WTC11 (cell line): Measurements from ENCODE around the gene RGS2. TPM values are rescaled to one million over a fixed set of nuclear protein-coding genes. Genes with fewer than 3 reads are reported as not detected.

Source experiments
- ATAC-seq: fragments of 200-7000 bp; cut with Tn5 transposase; 2 replicates; pipeline ENCODE4 v1.10.0; 2021; ENCODE audit warnings: mild to moderate bottlenecking, moderate library complexity
- CTCF ChIA-PET: fragments of 300-600 bp; sonication (Branson Sonifier 250); formaldehyde crosslinking; loops from one replicate; lab custom pipeline; 2021; ENCODE audit warnings: antibody characterized with exemption; lab: Charles Lee
- POLR2A ChIA-PET: fragments of 350-600 bp; sonication (Branson Sonifier 250); formaldehyde crosslinking; loops from one replicate; lab custom pipeline; 2021; ENCODE audit warnings: antibody characterized with exemption; lab: Charles Lee
- DNase-seq: peaks from one replicate; pipeline ENCODE4 v3.0.0; 2021; ENCODE audit warnings: low spot score
- H3K27ac Mint-ChIP-seq: 2 replicates; pipeline ENCODE4 v1.8.0; 2021; ENCODE audit warnings: mixed read lengths
- H3K27me3 Mint-ChIP-seq: 2 replicates; pipeline ENCODE4 v1.8.0; 2021; ENCODE audit warnings: low read depth, mild to moderate bottlenecking, moderate library complexity, mixed read lengths
- H3K36me3 Mint-ChIP-seq: 2 replicates; pipeline ENCODE4 v1.8.0; 2021; ENCODE audit warnings: mixed read lengths
- H3K4me1 Mint-ChIP-seq: 2 replicates; pipeline ENCODE4 v1.8.0; 2022; ENCODE audit warnings: mixed read lengths
- H3K4me3 Mint-ChIP-seq: 2 replicates; pipeline ENCODE4 v1.8.0; 2021; ENCODE audit warnings: mild to moderate bottlenecking, moderate library complexity, mixed read lengths
- H3K9me3 Mint-ChIP-seq: 2 replicates; pipeline ENCODE4 v1.8.0; 2021; ENCODE audit warnings: mixed read lengths
- ATF3 ChIP-seq: sonication (generic); formaldehyde crosslinking; conservative IDR thresholded peaks from 2 replicates; pipeline ENCODE4 v1.8.1; 2022; ENCODE audit warnings: mild to moderate bottlenecking, missing genetic modification reagents
- ATF6 ChIP-seq: sonication (generic); formaldehyde crosslinking; IDR thresholded peaks from 2 replicates; pipeline ENCODE4 v1.8.1; 2023; ENCODE audit warnings: mild to moderate bottlenecking, missing genetic modification reagents
- CREM ChIP-seq: sonication (generic); formaldehyde crosslinking; IDR thresholded peaks from 2 replicates; pipeline ENCODE4 v1.8.1; 2022; ENCODE audit warnings: mild to moderate bottlenecking, missing genetic modification reagents, moderate library complexity
- ERG ChIP-seq: fragments of 250-450 bp; sonication (Bioruptor Pico); IDR thresholded peaks from 2 replicates; pipeline ENCODE4 v1.8.0; 2021; ENCODE audit warnings: mild to moderate bottlenecking
- ETV6 ChIP-seq: sonication (generic); formaldehyde crosslinking; IDR thresholded peaks from 2 replicates; pipeline ENCODE4 v1.8.1; 2022; ENCODE audit warnings: mild to moderate bottlenecking, missing genetic modification reagents
- IRF1 ChIP-seq: sonication (generic); formaldehyde crosslinking; IDR thresholded peaks from 2 replicates; pipeline ENCODE4 v1.8.0; 2023; ENCODE audit warnings: missing genetic modification reagents
- NFATC4 ChIP-seq: fragments of 250-450 bp; sonication (Bioruptor Pico); IDR thresholded peaks from 2 replicates; pipeline ENCODE4 v1.9.0; 2021; ENCODE audit warnings: mild to moderate bottlenecking
- SMAD3 ChIP-seq: sonication (generic); formaldehyde crosslinking; IDR thresholded peaks from 2 replicates; pipeline ENCODE4 v1.8.0; 2022; ENCODE audit warnings: missing genetic modification reagents, mild to moderate bottlenecking, borderline replicate concordance
- SMAD4 ChIP-seq: sonication (generic); formaldehyde crosslinking; IDR thresholded peaks from 2 replicates; pipeline ENCODE4 v1.8.0; 2022; ENCODE audit warnings: mild to moderate bottlenecking, missing genetic modification reagents
- TEAD4 ChIP-seq: sonication (generic); formaldehyde crosslinking; IDR thresholded peaks from 2 replicates; pipeline ENCODE4 v1.8.0; 2022; ENCODE audit warnings: mild to moderate bottlenecking, missing genetic modification reagents
- USF1 ChIP-seq: sonication (generic); formaldehyde crosslinking; IDR thresholded peaks from 2 replicates; pipeline ENCODE4 v1.8.0; 2022; ENCODE audit warnings: mild to moderate bottlenecking, missing genetic modification reagents
- ZBTB21 ChIP-seq: sonication (generic); formaldehyde crosslinking; IDR thresholded peaks from 2 replicates; pipeline ENCODE4 v1.8.1; 2023; ENCODE audit warnings: mild to moderate bottlenecking, missing genetic modification reagents, borderline replicate concordance
- ZNF281 ChIP-seq: sonication (generic); formaldehyde crosslinking; IDR thresholded peaks from 2 replicates; pipeline ENCODE4 v1.8.0; 2023; ENCODE audit warnings: mild to moderate bottlenecking, missing genetic modification reagents
- ZNF396 ChIP-seq: fragments of 250-450 bp; sonication (Bioruptor Pico); IDR thresholded peaks from 2 replicates; pipeline ENCODE4 v1.8.0; 2021; ENCODE audit warnings: mild to moderate bottlenecking, moderate library complexity, borderline replicate concordance
- ZNF416 ChIP-seq: fragments of 250-450 bp; sonication (Bioruptor Pico); IDR thresholded peaks from 2 replicates; pipeline ENCODE4 v1.9.0; 2021; ENCODE audit warnings: mild to moderate bottlenecking, inconsistent platforms
- total RNA-seq: library from RNA; stranded (reverse); gene quantifications from 3 replicates; pipeline ENCODE4 v1.2.3, GENCODE V29; 2021

Gene RGS2
- total RNA-seq, 1 experiment from 2014 or later = 13.1 TPM

GRCh38 chr1:192835116-192835515 is 26.3 kb downstream of the RGS2 start:
- H3K27me3 Mint-ChIP-seq = no peaks in the 10 kb centered on the region
- H3K4me1 Mint-ChIP-seq = peaks cover 49% of the 10 kb centered on the region
- DNase-seq (no peak), ATAC-seq (no peak)
- CTCF ChIA-PET = no interaction called here
- no peak overlapping the region for H3K27ac Mint-ChIP-seq
- POLR2A ChIA-PET = no interaction called here
- TF ChIP-seq ZBTB21 (CRISPR knock-in tag) (no peak), ZNF396 (CRISPR knock-in tag) (no peak), SMAD3 (CRISPR knock-in tag) (no peak), ERG (CRISPR knock-in tag) (no peak), ZNF416 (CRISPR knock-in tag) (no peak), CREM (CRISPR knock-in tag) (no peak), IRF1 (CRISPR knock-in tag) (no peak), ATF3 (no peak), ATF6 (CRISPR knock-in tag) (no peak), TEAD4 (CRISPR knock-in tag) (no peak), ETV6 (no peak), NFATC4 (CRISPR knock-in tag) (no peak), SMAD4 (CRISPR knock-in tag) (no peak)
- no peaks in the 10 kb centered on the region for H3K36me3 Mint-ChIP-seq
- no peak overlapping the region for H3K4me3 Mint-ChIP-seq
- H3K9me3 Mint-ChIP-seq = 0 out of 2 replicates have a peak, but pooled peaks cover 3% of the 10 kb centered on the region

- H3K4me3 Mint-ChIP-seq = peak overlapping the region; percentile 45
- H3K36me3 Mint-ChIP-seq = no peaks in the 10 kb centered on the region
Measured at GRCh38 chr1:192839162-192840066, 30.6 kb downstream of the RGS2 start.

More at GRCh38 chr1:192839162-192840066, 30.6 kb downstream of the RGS2 start:
- ChIA-PET POLR2A (no interaction called here), CTCF (no interaction called here)
- Mint-ChIP-seq H3K4me1 (peaks cover 50% of the 10 kb centered on the region), H3K27ac (peak overlapping the region; percentile 93), H3K27me3 (no peaks in the 10 kb centered on the region), H3K9me3 (0 out of 2 replicates have a peak, but pooled peaks cover 3% of the 10 kb centered on the region)
- peak; percentile 85 for ATAC-seq
- no peak for DNase-seq
- TF ChIP-seq ZNF281 (CRISPR knock-in tag) (no peak), USF1 (CRISPR knock-in tag) (peak; percentile 22; the same call in 1 of the 2 replicates)
